MCF 10A (cell line): ENCODE results near the gene MBD2. TPM values are rescaled to one million over a fixed set of nuclear protein-coding genes. Genes with fewer than 3 reads are reported as not detected.

ENCODE experiments used
- BruUV-seq: library from RNA; stranded (reverse); fragments of 400-500 nt; replicated peaks from 2 replicates; lab custom pipeline; 2021; lab: Mats Ljungman, UMichigan
- CTCF ChIA-PET: fragments of 300-600 bp; sonication (Branson Sonifier 250); formaldehyde crosslinking; extraction: SDS; loops from one replicate; lab custom pipeline; 2021; ENCODE audit warnings: antibody characterized with exemption, inconsistent platforms; lab: Yijun Ruan, JAX
- POLR2A ChIA-PET: fragments of 300-600, 350-650 bp; sonication (Branson Sonifier 250); formaldehyde crosslinking; extraction: SDS; loops from one replicate; lab custom pipeline; 2020; ENCODE audit warnings: antibody characterized with exemption, inconsistent platforms; lab: Yijun Ruan, JAX
- DNase-seq: peaks from one replicate; pipeline ENCODE4 v3.0.0-alpha.2; 2018; ENCODE audit not compliant: unreplicated experiment
- H3K27ac Mint-ChIP-seq: one replicate; pipeline ENCODE4 v1.8.0; 2022; ENCODE audit warnings: mild to moderate bottlenecking, low read depth, mixed read lengths; ENCODE audit not compliant: unreplicated experiment
- H3K27me3 Mint-ChIP-seq: one replicate; pipeline ENCODE4 v1.8.0; 2022; ENCODE audit warnings: mixed read lengths; ENCODE audit not compliant: insufficient read depth, unreplicated experiment
- H3K36me3 Mint-ChIP-seq: one replicate; pipeline ENCODE4 v1.8.0; 2022; ENCODE audit warnings: mild to moderate bottlenecking, moderate library complexity, mixed read lengths; ENCODE audit not compliant: insufficient read depth, unreplicated experiment
- H3K4me1 Mint-ChIP-seq: one replicate; pipeline ENCODE4 v1.8.0; 2022; ENCODE audit warnings: mixed read lengths; ENCODE audit not compliant: insufficient read depth, unreplicated experiment
- H3K4me3 Mint-ChIP-seq: one replicate; pipeline ENCODE4 v1.8.0; 2022; ENCODE audit warnings: mild to moderate bottlenecking, moderate library complexity, mixed read lengths; ENCODE audit not compliant: unreplicated experiment
- H3K9me3 Mint-ChIP-seq: one replicate; pipeline ENCODE4 v1.8.0; 2022; ENCODE audit warnings: mixed read lengths; ENCODE audit not compliant: unreplicated experiment
- intact Hi-C: fragments of 100-400 bp; cut with micrococcal nuclease; formaldehyde crosslinking; loops from 2 replicates; pipeline ENCODE4 v1.14.1; 2022
- total RNA-seq: library from RNA; stranded (reverse); gene quantifications from 2 replicates; pipeline ENCODE4 v1.2.3, GENCODE V29; 2022
- TF ChIP-seq, protein P1 (sequence below): fragments of 200-600 bp; IDR thresholded peaks from one replicate; pipeline ENCODE4 v1.8.0; 2022; ENCODE audit warnings: antibody characterized with exemption, mild to moderate bottlenecking; ENCODE audit not compliant: unreplicated experiment

Gene MBD2
- total RNA-seq, 1 experiment from 2014 or later = 179 TPM

DNA sequence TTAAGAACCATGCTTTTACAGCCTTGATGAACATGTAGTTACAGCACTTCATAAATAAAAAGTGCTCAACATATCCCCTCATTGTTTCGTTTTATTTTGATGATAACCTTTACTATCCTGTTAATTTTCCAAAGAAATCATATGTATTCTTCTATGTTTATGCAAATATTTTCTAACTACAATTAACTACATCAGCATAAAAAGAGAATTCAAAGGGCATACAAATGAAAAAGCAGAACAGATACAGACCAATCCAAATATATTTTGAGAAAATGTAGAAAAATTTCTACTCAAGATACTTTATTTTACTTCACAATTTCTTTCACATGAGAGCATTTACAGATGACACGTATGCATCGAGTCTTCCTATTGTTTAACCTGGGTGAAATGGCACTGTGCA, 69.1 kb downstream of the MBD2 start:
- TF ChIP-seq, protein P1, sequence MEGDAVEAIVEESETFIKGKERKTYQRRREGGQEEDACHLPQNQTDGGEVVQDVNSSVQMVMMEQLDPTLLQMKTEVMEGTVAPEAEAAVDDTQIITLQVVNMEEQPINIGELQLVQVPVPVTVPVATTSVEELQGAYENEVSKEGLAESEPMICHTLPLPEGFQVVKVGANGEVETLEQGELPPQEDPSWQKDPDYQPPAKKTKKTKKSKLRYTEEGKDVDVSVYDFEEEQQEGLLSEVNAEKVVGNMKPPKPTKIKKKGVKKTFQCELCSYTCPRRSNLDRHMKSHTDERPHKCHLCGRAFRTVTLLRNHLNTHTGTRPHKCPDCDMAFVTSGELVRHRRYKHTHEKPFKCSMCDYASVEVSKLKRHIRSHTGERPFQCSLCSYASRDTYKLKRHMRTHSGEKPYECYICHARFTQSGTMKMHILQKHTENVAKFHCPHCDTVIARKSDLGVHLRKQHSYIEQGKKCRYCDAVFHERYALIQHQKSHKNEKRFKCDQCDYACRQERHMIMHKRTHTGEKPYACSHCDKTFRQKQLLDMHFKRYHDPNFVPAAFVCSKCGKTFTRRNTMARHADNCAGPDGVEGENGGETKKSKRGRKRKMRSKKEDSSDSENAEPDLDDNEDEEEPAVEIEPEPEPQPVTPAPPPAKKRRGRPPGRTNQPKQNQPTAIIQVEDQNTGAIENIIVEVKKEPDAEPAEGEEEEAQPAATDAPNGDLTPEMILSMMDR = no peak
- Mint-ChIP-seq H3K4me1 (peaks cover 25% of the 10 kb centered on the region), H3K36me3 (peaks cover 73% of the 10 kb centered on the region), H3K27ac (peak overlapping the region; percentile 31), H3K9me3 (peaks cover 7% of the 10 kb centered on the region), H3K27me3 (no peaks in the 10 kb centered on the region), H3K4me3 (no peak overlapping the region)
- BruUV-seq = no TSS peak
- intact Hi-C loops = loop anchor here (5.0 kb wide), 1 partner anchor 202 kb away; the partner anchor contains the start of genes C18orf54 and STARD6
- CTCF ChIA-PET = interaction anchor here (1.9 kb wide), 1 partner anchor 115 kb away, joined by 4 read pairs; no protein-coding TSS in a partner anchor
- DNase-seq = no peak
- POLR2A ChIA-PET = interaction anchor here (0.6 to 1.2 kb wide), 4 partner anchors 8 to 85 kb away, joined by 3 read pairs; no protein-coding TSS in a partner anchor

DNA sequence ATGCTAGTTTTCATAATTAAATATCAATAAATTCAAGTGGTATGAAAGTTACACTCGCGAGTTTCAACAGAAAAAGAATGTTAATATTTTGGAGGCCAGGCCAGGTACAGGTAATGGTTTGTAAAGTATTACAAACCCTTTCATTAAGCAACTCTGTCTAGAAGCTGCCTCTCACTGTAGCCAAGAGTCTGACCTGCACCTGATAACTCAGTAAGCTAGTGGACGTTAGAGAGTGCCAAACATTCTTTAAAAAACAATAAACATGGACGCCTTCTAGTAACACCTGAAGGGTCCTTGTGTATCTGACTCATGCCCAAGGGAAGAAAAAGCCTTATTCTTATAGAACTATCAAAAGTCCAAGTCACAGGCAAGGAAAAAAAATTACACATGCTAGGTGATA, 70.2 kb downstream of the MBD2 start:
- H3K9me3 Mint-ChIP-seq = peaks cover 7% of the 10 kb centered on the region
- H3K4me1 Mint-ChIP-seq = peaks cover 29% of the 10 kb centered on the region
- TF ChIP-seq, protein P1 = no peak
- H3K27me3 Mint-ChIP-seq = no peaks in the 10 kb centered on the region
- BruUV-seq = no TSS peak
- POLR2A ChIA-PET = interaction anchor here (1.0 kb wide), 1 partner anchor 10 kb away, joined by 3 read pairs; no protein-coding TSS in a partner anchor
- peaks cover 63% of the 10 kb centered on the region for H3K36me3 Mint-ChIP-seq
- peak overlapping the region; percentile 39 for H3K27ac Mint-ChIP-seq
- no peak for DNase-seq
- CTCF ChIA-PET = no interaction called here
- no peak overlapping the region for H3K4me3 Mint-ChIP-seq
- intact Hi-C loops = no loop called here

DNA sequence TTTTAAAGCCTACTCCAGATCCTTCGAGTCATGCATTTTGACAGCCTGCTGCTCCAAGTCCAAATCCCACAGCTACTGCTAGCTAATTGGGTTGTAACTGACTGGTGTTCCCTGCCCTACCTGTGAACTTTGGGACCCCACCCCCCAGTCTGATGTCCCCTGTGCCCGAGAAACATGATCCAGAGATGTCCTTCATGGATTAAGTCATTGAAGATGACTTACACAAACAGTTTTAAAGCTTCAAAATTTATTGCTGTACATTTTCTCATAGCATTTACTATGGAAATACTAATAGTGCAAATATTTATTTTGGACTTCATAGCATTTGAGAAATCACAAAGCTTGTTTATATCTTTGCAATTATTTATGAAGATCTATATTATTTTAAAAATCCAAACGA, 73.1 kb downstream of the MBD2 start:
- H3K4me3 Mint-ChIP-seq = no peak overlapping the region
- intact Hi-C loops = no loop called here
- H3K27me3 Mint-ChIP-seq = no peaks in the 10 kb centered on the region
- ChIA-PET CTCF (interaction anchor here (0.7 kb wide), 1 partner anchor 488 kb away, joined by 3 read pairs; no protein-coding TSS in a partner anchor), POLR2A (interaction anchor here (0.7 to 5.7 kb wide), 12 partner anchors 8 to 441 kb away, joined by 3 to 30 read pairs (median 5); partner anchors contain the start of genes MBD2 and POLI)
- peaks cover 7% of the 10 kb centered on the region for H3K9me3 Mint-ChIP-seq
- H3K4me1 Mint-ChIP-seq = peaks cover 42% of the 10 kb centered on the region
- peaks cover 47% of the 10 kb centered on the region for H3K36me3 Mint-ChIP-seq
- no TSS peak for BruUV-seq
- DNase-seq = no peak
- H3K27ac Mint-ChIP-seq = peak overlapping the region; percentile 99
- TF ChIP-seq, protein P1 = no peak

DNA sequence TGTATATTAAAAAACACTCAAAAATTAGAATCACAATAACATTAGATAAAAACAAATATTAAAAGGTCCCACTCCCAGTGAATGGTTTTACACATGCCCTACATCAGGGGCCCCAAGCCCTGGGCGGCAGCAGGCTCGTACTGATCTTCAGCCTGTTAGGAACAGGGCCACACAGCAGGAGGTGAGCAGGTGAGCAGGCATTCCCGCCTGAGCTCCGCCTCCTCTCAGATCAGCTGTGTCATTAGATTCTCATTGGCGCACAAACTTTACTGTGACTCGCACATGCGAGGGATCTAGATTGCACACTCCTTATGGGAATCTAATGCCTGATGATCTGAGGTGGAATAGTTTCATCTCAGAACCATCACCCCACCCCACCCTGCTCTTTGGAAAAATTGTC, 74.2 kb downstream of the MBD2 start:
- intact Hi-C loops = no loop called here
- no TSS peak for BruUV-seq

More for the DNA sequence above, 74.2 kb downstream of the MBD2 start:
- Mint-ChIP-seq H3K9me3 (peaks cover 7% of the 10 kb centered on the region), H3K27me3 (no peaks in the 10 kb centered on the region), H3K27ac (peak overlapping the region; percentile 99), H3K4me3 (no peak overlapping the region), H3K4me1 (peaks cover 42% of the 10 kb centered on the region), H3K36me3 (peaks cover 35% of the 10 kb centered on the region)
- ChIA-PET POLR2A (interaction anchor here (0.9 to 5.7 kb wide), 13 partner anchors 9 to 207 kb away, joined by 3 to 30 read pairs (median 4); partner anchors contain the start of genes C18orf54, MBD2, POLI and STARD6), CTCF (interaction anchor here (0.6 to 2.3 kb wide), 5 partner anchors 15 to 346 kb away, joined by 3 to 7 read pairs (median 5); no protein-coding TSS in a partner anchor)
- DNase-seq = peak; percentile 74
- TF ChIP-seq, protein P1 = no peak
